Astrocyte of the spinal cord (primary cell): ENCODE data around the gene KATNAL2.

ENCODE experiments used
- DNase-seq: peaks from one replicate; pipeline ENCODE4 v3.0.0; 2011; ENCODE audit warnings: low read depth, low spot score
- H3K4me3 ChIP-seq: 2 replicates; pipeline ENCODE4 v1.5.1; 2011; ENCODE audit warnings: low read depth, mild to moderate bottlenecking, low read length, moderate library complexity
- CTCF ChIP-seq: IDR thresholded peaks from 2 replicates; pipeline ENCODE4 v1.5.1; 2012; ENCODE audit warnings: low read depth, mild to moderate bottlenecking, low read length, inconsistent platforms
- in situ Hi-C: cut with HindIII; loops from 2 replicates; pipeline ENCODE4 v1.10.0; 2017; ENCODE audit warnings: low sequenced_read_pairs

KATNAL2 gene

GRCh38 chr18:46891742-46892214 lies 25.6 kb upstream of the KATNAL2 start:
- DNase-seq, result no peak
- no peak for TF ChIP-seq CTCF
- in situ Hi-C loops, result no loop called here

GRCh38 chr18:46892842-46893241 lies 24.6 kb upstream of the KATNAL2 start:
- H3K4me3 ChIP-seq, result no peak overlapping the region
- in situ Hi-C loops, result no loop called here
- no peak for DNase-seq
- TF ChIP-seq CTCF, result no peak

More at GRCh38 chr18:46891742-46892214, 25.6 kb upstream of the KATNAL2 start:
- no peak overlapping the region for H3K4me3 ChIP-seq

GRCh38 chr18:46893360-46893759 lies 24.0 kb upstream of the KATNAL2 start:
- TF ChIP-seq CTCF, result no peak
- no peak for DNase-seq
- in situ Hi-C loops, result no loop called here
- no peak overlapping the region for H3K4me3 ChIP-seq

- no peak for TF ChIP-seq CTCF
- in situ Hi-C loops, result no loop called here
Measured at GRCh38 chr18:46894124-46894523, 23.3 kb upstream of the KATNAL2 start.

GRCh38 chr18:46899274-46899948 lies 18.0 kb upstream of the KATNAL2 start:
- TF ChIP-seq CTCF, result no peak
- H3K4me3 ChIP-seq, result no peak overlapping the region
- DNase-seq, result peak; percentile 11
- in situ Hi-C loops, result no loop called here

More at GRCh38 chr18:46894124-46894523, 23.3 kb upstream of the KATNAL2 start:
- no peak overlapping the region for H3K4me3 ChIP-seq
- no peak for DNase-seq

- no peak for DNase-seq
- in situ Hi-C loops, result no loop called here
- no peak overlapping the region for H3K4me3 ChIP-seq
- no peak for TF ChIP-seq CTCF
Measured at GRCh38 chr18:46903406-46903805, 14.0 kb upstream of the KATNAL2 start.
